Cardiac muscle cell (in vitro differentiated cells and primary cell): Measurements from ENCODE around the gene IFNA14. TPM values are rescaled to one million over a fixed set of nuclear protein-coding genes. Genes with fewer than 3 reads are reported as not detected.
"Not testable (repeated sequence)": the region's sequence is repeated elsewhere in the genome, so short reads cannot be mapped to it uniquely, and the experiment has no call there.

Experiments used
- DNase-seq, 2 donors: peaks; one replicate each; pipeline versions ENCODE4 v3.0.0 to v3.0.0-alpha.2; 2010 to 2017; ENCODE audit warnings: low read depth in 1 of 2, low spot score in 1 of 2
- H3K27ac ChIP-seq: fragments of 200-600 bp; sonication (generic); 2 replicates; pipeline ENCODE4 v1.5.1; 2016
- H3K27me3 ChIP-seq: fragments of 200-600 bp; sonication (generic); 2 replicates; pipeline ENCODE4 v1.6.0; 2016; ENCODE audit warnings: control low read depth
- H3K36me3 ChIP-seq: fragments of 200-600 bp; sonication (generic); 2 replicates; pipeline ENCODE4 v1.5.1; 2016; ENCODE audit warnings: control low read depth
- H3K4me1 ChIP-seq: fragments of 200-600 bp; sonication (generic); 2 replicates; pipeline ENCODE4 v1.8.1; 2017; ENCODE audit warnings: low read depth, mild to moderate bottlenecking, mixed run types
- H3K4me3 ChIP-seq: fragments of 200-600 bp; sonication (generic); 2 replicates; pipeline ENCODE4 v1.5.1; 2016; ENCODE audit warnings: mild to moderate bottlenecking
- H3K9me3 ChIP-seq: fragments of 200-600 bp; sonication (generic); 2 replicates; pipeline ENCODE4 v1.5.1; 2017; ENCODE audit warnings: low read depth, mild to moderate bottlenecking, control low read depth
- polyA plus RNA-seq: library from polyadenylated mRNA; unstranded; fragments of >200 nt; fragmentation: Nextera tagmentation; extraction: Ambion mirVana; gene quantifications from 2 replicates; pipeline ENCODE4 v1.2.1, GENCODE V29; 2016
- total RNA-seq: library from RNA; depleted of rRNA; stranded (reverse); fragments of >200 nt; gene quantifications from 2 replicates; pipeline ENCODE4 v1.2.3, GENCODE V29; 2016
- TF ChIP-seq, protein P1 (sequence below): IDR thresholded peaks from 2 replicates; pipeline ENCODE4 v1.5.1; 2012; ENCODE audit warnings: low read depth, mild to moderate bottlenecking, low read length

The IFNA14 gene
- total and polyA plus RNA-seq, 2 experiments from 2014 or later, result not detected

DNA sequence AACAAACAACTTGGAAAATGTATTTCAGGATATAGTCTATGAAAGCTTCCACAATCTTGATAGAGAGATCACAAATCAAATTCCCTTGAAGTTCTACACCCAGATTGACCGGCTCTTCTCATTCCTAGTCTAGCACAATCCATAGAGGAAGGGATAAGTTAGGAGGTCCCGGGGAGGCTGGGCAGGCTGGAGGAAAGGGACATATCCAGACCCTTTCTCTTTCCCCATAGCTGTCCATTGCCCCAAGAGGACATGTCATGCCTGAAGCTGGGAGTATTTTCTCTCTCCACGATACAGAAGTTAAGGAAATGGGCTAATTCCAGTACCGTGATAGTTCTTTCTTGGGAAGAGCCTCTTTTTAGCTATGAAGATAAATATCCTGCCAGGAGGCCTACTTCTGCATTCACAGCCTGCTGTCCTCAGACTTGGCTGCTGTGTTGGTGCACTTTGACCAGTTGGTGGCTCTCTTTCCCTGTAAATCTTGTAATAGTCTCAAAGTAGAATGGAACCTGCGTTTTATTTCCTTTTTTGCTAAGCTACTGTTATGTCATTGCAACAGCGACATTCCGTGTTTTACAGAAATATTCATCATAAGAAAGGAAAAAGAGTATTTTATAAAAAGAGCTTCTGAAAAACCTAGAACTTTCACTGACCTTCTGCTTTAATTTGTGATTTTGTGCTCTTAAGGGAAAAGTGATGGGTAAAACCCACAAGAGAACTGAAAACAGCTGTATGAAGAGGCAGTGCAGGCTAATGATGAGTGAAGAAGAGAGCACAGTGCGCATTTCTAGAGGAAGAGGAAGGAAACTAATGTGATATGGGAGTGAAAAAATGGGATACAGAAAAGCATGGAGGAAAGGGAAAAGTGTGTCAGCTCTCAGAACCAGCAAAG is 4.1 kb downstream of the IFNA14 start:
- not testable (repeated sequence) for H3K4me1 ChIP-seq, H3K9me3 ChIP-seq, H3K4me3 ChIP-seq, H3K36me3 ChIP-seq, H3K27ac ChIP-seq
- DNase-seq, result peak; percentile 44 to 68
- H3K27me3 ChIP-seq, result peaks cover 16% of the 10 kb centered on the region
- TF ChIP-seq, protein P1, sequence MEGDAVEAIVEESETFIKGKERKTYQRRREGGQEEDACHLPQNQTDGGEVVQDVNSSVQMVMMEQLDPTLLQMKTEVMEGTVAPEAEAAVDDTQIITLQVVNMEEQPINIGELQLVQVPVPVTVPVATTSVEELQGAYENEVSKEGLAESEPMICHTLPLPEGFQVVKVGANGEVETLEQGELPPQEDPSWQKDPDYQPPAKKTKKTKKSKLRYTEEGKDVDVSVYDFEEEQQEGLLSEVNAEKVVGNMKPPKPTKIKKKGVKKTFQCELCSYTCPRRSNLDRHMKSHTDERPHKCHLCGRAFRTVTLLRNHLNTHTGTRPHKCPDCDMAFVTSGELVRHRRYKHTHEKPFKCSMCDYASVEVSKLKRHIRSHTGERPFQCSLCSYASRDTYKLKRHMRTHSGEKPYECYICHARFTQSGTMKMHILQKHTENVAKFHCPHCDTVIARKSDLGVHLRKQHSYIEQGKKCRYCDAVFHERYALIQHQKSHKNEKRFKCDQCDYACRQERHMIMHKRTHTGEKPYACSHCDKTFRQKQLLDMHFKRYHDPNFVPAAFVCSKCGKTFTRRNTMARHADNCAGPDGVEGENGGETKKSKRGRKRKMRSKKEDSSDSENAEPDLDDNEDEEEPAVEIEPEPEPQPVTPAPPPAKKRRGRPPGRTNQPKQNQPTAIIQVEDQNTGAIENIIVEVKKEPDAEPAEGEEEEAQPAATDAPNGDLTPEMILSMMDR, result peak; percentile 61

DNA sequence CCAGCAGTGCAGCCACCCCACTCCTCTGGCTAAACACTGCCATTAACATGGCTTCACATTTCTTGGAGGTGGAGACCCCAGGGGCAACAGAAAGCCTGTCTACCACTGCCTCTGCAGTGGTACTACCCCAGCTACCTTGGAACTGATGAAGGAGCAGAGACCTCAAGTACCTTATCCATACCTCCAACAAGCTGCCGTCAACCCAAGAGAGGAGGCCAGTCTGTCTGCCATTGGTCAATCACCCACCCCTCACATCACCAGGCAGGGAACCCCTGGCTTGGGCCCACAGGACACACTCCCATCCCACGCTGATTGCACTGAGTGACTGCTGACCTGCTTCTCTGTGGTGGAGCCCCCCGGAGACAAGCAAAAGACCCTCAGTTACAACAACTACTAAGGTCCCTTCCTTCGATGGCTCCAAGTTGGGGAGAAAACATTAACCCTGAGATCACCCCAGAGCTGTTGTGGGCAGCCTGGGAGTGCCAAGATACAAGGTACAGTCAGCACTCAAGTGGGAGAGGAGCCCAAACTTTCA is 5.6 kb downstream of the IFNA14 start:
- H3K27ac ChIP-seq, result no peak overlapping the region
- H3K9me3 ChIP-seq, result no peaks in the 10 kb centered on the region
- peaks cover 10% of the 10 kb centered on the region for H3K27me3 ChIP-seq
- TF ChIP-seq, protein P1, result no peak
- no peaks in the 10 kb centered on the region for H3K36me3 ChIP-seq
- no peak for DNase-seq
- H3K4me1 ChIP-seq, result no peaks in the 10 kb centered on the region
- no peak overlapping the region for H3K4me3 ChIP-seq

DNA sequence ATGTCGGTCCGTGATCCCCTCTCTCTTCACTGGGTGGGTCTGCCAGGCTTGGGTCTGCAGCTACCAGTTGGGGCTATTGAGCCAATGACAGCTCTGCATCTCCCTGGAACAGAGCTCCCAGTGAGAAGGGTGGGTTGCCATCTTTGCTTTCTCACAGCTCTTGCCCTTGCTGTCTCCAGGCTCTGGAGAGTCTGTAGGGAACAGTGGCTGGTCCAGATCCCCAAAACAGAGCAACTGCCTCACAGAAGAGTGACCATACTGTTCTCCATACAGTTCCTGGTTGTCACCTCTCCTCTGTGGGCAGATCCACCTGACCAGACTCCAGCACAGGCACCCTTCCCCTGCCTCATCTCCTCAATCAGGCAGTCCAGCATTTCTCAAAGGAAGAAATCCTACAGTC is 6.5 kb downstream of the IFNA14 start:
- Histone ChIP-seq H3K4me3 (no peak overlapping the region), H3K27me3 (peaks cover 9% of the 10 kb centered on the region), H3K27ac (no peak overlapping the region), H3K36me3 (no peaks in the 10 kb centered on the region), H3K4me1 (no peaks in the 10 kb centered on the region), H3K9me3 (no peaks in the 10 kb centered on the region)
- TF ChIP-seq, protein P1, result no peak
- DNase-seq, result no peak

DNA sequence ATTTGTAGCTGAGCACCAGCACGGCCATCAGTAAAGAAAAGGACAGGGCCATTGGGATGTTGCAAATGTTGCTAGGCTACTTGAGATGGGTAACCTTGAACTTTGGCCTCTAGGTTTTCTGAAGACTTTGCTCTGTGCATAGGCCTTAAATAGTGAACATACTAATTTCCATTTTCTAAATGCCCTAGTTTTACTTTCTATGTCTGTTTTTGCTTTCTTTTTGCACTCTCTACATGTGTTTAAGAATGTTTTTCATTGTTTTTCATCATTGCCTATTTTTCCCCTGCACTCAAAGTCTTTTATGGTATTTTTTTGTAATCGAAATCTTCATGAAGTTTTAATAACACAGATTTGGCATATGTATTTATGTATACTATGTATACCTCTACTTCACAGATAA is 11.7 kb downstream of the IFNA14 start, which contains the start of gene IFNA17:
Gene IFNA17, minus strand, starts transcription at position 101 of the 400 bp plus-strand sequence. Its CDS starts 49 bp downstream, at position 52.
- H3K9me3 ChIP-seq, result no peaks in the 10 kb centered on the region
- TF ChIP-seq, protein P1, result no peak
- no peak within 1 kb of the TSS for H3K4me3 ChIP-seq
- no peak within 1 kb of the TSS for H3K27ac ChIP-seq
- H3K27me3 ChIP-seq, result no peaks in the 10 kb centered on the region
- no peak for DNase-seq
- no peaks in the 10 kb centered on the region for H3K36me3 ChIP-seq
- H3K4me1 ChIP-seq, result no peaks in the 10 kb centered on the region

DNA sequence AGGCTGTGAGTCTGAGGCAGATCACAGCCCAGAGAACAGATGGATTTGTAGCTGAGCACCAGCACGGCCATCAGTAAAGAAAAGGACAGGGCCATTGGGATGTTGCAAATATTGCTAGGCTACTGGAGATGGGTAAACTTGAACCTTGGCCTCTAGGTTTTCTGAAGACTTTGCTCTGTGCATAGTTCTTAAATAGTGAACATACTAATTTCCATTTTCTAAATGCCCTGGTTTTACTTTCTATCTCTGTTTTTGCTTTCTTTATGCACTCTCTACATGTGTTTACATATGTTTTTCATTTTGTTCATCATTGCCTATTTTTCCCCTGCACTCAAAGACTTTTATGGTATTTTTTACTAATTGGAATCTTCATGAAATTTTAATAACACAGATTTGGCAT is 22.6 kb downstream of the IFNA14 start, which contains the start of gene IFNA16:
Gene IFNA16, minus strand, starts transcription at position 101 of the 400 bp plus-strand sequence. Its CDS starts 6 bp downstream, at position 95.
- not testable (repeated sequence) for H3K27ac ChIP-seq, H3K36me3 ChIP-seq, H3K9me3 ChIP-seq, DNase-seq, H3K4me1 ChIP-seq, H3K27me3 ChIP-seq, H3K4me3 ChIP-seq
